ENCODE measurements around the gene CCDC192. TPM values are rescaled to one million over a fixed set of nuclear protein-coding genes. Genes with fewer than 3 reads are reported as not detected.

Gene CCDC192
- total RNA-seq, 2 experiments from 2014 or later: not detected

GRCh38 chr5:127799293-127799905 is 96.2 kb downstream of the CCDC192 start:
- Mint-ChIP-seq H3K4me3 (no peak overlapping the region), H3K27ac (no peak overlapping the region), H3K36me3 (ENCODE audit: low read depth) (no peaks in the 10 kb centered on the region), H3K4me1 (ENCODE audit: low read depth) (no peaks in the 10 kb centered on the region), H3K27me3 (peaks cover 3% of the 10 kb centered on the region), H3K9me3 (no peaks in the 10 kb centered on the region)
- H3K27me3 ChIP-seq (ENCODE audit: control insufficient read depth in 1 of 2, insufficient read depth in 2 of 2, low read length in 2 of 2): peaks cover 0 to 6% of the 10 kb centered on the region in 2 experiments
- H3K27ac ChIP-seq (ENCODE audit: low read depth in 1 of 2, low read length in 2 of 2): no peak overlapping the region
- POLR2A ChIA-PET: no interaction called here
- H3K4me3 ChIP-seq (ENCODE audit: low read length): no peak overlapping the region
- intact Hi-C loops (cut with DNase I, micrococcal nuclease): no loop called here
- no peak for DNase-seq
- TF ChIP-seq CTCF (IDR thresholded peaks at IDR 0.05): no peak
- no peaks in the 10 kb centered on the region for H3K9me3 ChIP-seq (ENCODE audit: control insufficient read depth in 1 of 2, insufficient read depth in 1 of 2, low read length in 2 of 2)
- no peak for ATAC-seq (ENCODE audit: poor library complexity)
- no peaks in the 10 kb centered on the region for H3K36me3 ChIP-seq (ENCODE audit: insufficient read depth, low read length)
- no peaks in the 10 kb centered on the region for H3K4me1 ChIP-seq (ENCODE audit: insufficient read depth, low read length)
- CTCF ChIA-PET: no interaction called here

GRCh38 chr5:127801751-127802476 is 98.7 kb downstream of the CCDC192 start:
- no peaks in the 10 kb centered on the region for H3K4me1 Mint-ChIP-seq (ENCODE audit: low read depth)

GRCh38 chr5:127802477-127802865 is 99.3 kb downstream of the CCDC192 start:
- intact Hi-C loops (cut with DNase I, micrococcal nuclease): no loop called here
- H3K4me1 Mint-ChIP-seq (ENCODE audit: low read depth): no peaks in the 10 kb centered on the region
- POLR2A ChIA-PET: no interaction called here
- no peak for TF ChIP-seq CTCF (IDR thresholded peaks at IDR 0.05)
- H3K4me3 Mint-ChIP-seq: no peak overlapping the region
- no peak overlapping the region for H3K27ac ChIP-seq (ENCODE audit: low read depth in 1 of 2, low read length in 2 of 2)
- peaks cover 14% of the 10 kb centered on the region for H3K27me3 Mint-ChIP-seq
- no peaks in the 10 kb centered on the region for H3K4me1 ChIP-seq (ENCODE audit: insufficient read depth, low read length)
- H3K27me3 ChIP-seq (ENCODE audit: control insufficient read depth in 1 of 2, insufficient read depth in 2 of 2, low read length in 2 of 2): peaks cover 0 to 6% of the 10 kb centered on the region in 2 experiments
- CTCF ChIA-PET: no interaction called here
- no peak for ATAC-seq (ENCODE audit: poor library complexity)
- DNase-seq: no peak
- no peaks in the 10 kb centered on the region for H3K36me3 Mint-ChIP-seq (ENCODE audit: low read depth)
- H3K36me3 ChIP-seq (ENCODE audit: insufficient read depth, low read length): no peaks in the 10 kb centered on the region
- no peaks in the 10 kb centered on the region for H3K9me3 Mint-ChIP-seq
- no peak overlapping the region for H3K4me3 ChIP-seq (ENCODE audit: low read length)
- no peaks in the 10 kb centered on the region for H3K9me3 ChIP-seq (ENCODE audit: control insufficient read depth in 1 of 2, insufficient read depth in 1 of 2, low read length in 2 of 2)
- H3K27ac Mint-ChIP-seq: no peak overlapping the region

More at GRCh38 chr5:127801751-127802476, 98.7 kb downstream of the CCDC192 start:
- Histone ChIP-seq H3K4me3 (ENCODE audit: low read length) (no peak overlapping the region), H3K27me3 (ENCODE audit: control insufficient read depth in 1 of 2, insufficient read depth in 2 of 2, low read length in 2 of 2) (peaks cover 0 to 6% of the 10 kb centered on the region in 2 experiments), H3K4me1 (ENCODE audit: insufficient read depth, low read length) (no peaks in the 10 kb centered on the region), H3K9me3 (ENCODE audit: control insufficient read depth in 1 of 2, insufficient read depth in 1 of 2, low read length in 2 of 2) (no peaks in the 10 kb centered on the region), H3K36me3 (ENCODE audit: insufficient read depth, low read length) (no peaks in the 10 kb centered on the region), H3K27ac (ENCODE audit: low read depth in 1 of 2, low read length in 2 of 2) (no peak overlapping the region)
- no peaks in the 10 kb centered on the region for H3K9me3 Mint-ChIP-seq
- no peak overlapping the region for H3K27ac Mint-ChIP-seq
- intact Hi-C loops (cut with DNase I, micrococcal nuclease): no loop called here
- ATAC-seq (ENCODE audit: poor library complexity): no peak
- CTCF ChIA-PET: no interaction called here
- POLR2A ChIA-PET: no interaction called here
- no peaks in the 10 kb centered on the region for H3K36me3 Mint-ChIP-seq (ENCODE audit: low read depth)
- TF ChIP-seq CTCF (IDR thresholded peaks at IDR 0.05): no peak
- DNase-seq: no peak
- peaks cover 14% of the 10 kb centered on the region for H3K27me3 Mint-ChIP-seq
- H3K4me3 Mint-ChIP-seq: no peak overlapping the region

Data from CD4-positive, alpha-beta T cell (primary cell).